ENCODE results near the gene ZNF91.
"Not testable (repeated sequence)": the region's sequence is repeated elsewhere in the genome, so short reads cannot be mapped to it uniquely, and the experiment has no call there.

DNA sequence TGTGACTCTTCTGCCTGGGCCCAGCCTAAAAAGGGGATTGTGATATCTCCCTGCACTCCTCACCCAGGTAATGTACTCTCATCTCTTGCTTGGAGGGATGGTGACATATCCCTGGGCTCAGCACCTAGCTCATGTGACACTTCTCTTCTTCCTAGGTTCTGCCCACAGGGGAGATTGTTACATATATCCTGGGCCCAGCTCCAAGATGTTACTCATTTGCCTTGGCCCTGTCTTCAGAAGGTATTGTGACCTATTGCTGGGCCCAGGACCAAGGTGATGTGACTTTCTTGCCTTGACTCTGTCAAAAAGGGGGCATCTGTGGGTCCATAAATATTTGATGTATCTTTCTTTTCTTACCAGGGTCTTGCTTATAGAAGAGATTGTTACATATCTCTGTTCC is 73.9 kb downstream of the ZNF91 start:
- TF ChIP-seq, protein P1, sequence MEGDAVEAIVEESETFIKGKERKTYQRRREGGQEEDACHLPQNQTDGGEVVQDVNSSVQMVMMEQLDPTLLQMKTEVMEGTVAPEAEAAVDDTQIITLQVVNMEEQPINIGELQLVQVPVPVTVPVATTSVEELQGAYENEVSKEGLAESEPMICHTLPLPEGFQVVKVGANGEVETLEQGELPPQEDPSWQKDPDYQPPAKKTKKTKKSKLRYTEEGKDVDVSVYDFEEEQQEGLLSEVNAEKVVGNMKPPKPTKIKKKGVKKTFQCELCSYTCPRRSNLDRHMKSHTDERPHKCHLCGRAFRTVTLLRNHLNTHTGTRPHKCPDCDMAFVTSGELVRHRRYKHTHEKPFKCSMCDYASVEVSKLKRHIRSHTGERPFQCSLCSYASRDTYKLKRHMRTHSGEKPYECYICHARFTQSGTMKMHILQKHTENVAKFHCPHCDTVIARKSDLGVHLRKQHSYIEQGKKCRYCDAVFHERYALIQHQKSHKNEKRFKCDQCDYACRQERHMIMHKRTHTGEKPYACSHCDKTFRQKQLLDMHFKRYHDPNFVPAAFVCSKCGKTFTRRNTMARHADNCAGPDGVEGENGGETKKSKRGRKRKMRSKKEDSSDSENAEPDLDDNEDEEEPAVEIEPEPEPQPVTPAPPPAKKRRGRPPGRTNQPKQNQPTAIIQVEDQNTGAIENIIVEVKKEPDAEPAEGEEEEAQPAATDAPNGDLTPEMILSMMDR (IDR thresholded peaks at IDR 0.05), result not testable (repeated sequence)
- TF ChIP-seq POLR2A (IDR thresholded peaks at IDR 0.05), result not testable (repeated sequence)

Data from uterus (tissue), 2 donors.